RWPE1 (cell line): ENCODE data around the gene STAC2.

Experiments used
- CTCF ChIA-PET: fragments of 350-600 bp; sonication (Branson Sonifier 250); formaldehyde crosslinking; extraction: SDS; loops from one replicate; lab custom pipeline; 2021; lab: Yijun Ruan, JAX
- POLR2A ChIA-PET: fragments of 400-600 bp; formaldehyde crosslinking; extraction: SDS; loops from one replicate; lab custom pipeline; 2020; ENCODE audit warnings: antibody characterized with exemption; ENCODE audit not compliant: low non-redundant PET; lab: Yijun Ruan, JAX
- DNase-seq: peaks from one replicate; pipeline ENCODE4 v3.0.0; 2012; ENCODE audit warnings: low spot score
- H3K27ac ChIP-seq: fragments of 450-650 bp; 2 replicates; pipeline ENCODE4 v1.5.1; 2017
- TF ChIP-seq, protein P1 (sequence below): fragments of 450-650 bp; conservative IDR thresholded peaks from 2 replicates; pipeline ENCODE4 v1.5.1; 2017; ENCODE audit warnings: low read depth, mild to moderate bottlenecking

Gene STAC2, protein sequence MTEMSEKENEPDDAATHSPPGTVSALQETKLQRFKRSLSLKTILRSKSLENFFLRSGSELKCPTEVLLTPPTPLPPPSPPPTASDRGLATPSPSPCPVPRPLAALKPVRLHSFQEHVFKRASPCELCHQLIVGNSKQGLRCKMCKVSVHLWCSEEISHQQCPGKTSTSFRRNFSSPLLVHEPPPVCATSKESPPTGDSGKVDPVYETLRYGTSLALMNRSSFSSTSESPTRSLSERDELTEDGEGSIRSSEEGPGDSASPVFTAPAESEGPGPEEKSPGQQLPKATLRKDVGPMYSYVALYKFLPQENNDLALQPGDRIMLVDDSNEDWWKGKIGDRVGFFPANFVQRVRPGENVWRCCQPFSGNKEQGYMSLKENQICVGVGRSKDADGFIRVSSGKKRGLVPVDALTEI

GRCh38 chr17:39225308-39225958 is at the start of gene STAC2:
STAC2 (minus strand) TSS chr17:39225945; CDS start chr17:39225502, 443 bp downstream.
- no peak for DNase-seq
- no peak within 1 kb of the TSS for H3K27ac ChIP-seq
- ChIA-PET CTCF (interaction anchor here (0.6 to 2.2 kb wide), 3 partner anchors 18 to 233 kb away, joined by 3 to 10 read pairs (median 4); no protein-coding TSS in a partner anchor), POLR2A (no interaction called here)
- TF ChIP-seq, protein P1, sequence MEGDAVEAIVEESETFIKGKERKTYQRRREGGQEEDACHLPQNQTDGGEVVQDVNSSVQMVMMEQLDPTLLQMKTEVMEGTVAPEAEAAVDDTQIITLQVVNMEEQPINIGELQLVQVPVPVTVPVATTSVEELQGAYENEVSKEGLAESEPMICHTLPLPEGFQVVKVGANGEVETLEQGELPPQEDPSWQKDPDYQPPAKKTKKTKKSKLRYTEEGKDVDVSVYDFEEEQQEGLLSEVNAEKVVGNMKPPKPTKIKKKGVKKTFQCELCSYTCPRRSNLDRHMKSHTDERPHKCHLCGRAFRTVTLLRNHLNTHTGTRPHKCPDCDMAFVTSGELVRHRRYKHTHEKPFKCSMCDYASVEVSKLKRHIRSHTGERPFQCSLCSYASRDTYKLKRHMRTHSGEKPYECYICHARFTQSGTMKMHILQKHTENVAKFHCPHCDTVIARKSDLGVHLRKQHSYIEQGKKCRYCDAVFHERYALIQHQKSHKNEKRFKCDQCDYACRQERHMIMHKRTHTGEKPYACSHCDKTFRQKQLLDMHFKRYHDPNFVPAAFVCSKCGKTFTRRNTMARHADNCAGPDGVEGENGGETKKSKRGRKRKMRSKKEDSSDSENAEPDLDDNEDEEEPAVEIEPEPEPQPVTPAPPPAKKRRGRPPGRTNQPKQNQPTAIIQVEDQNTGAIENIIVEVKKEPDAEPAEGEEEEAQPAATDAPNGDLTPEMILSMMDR = no peak

GRCh38 chr17:39271546-39271945 is 45.8 kb upstream of the STAC2 start:
- TF ChIP-seq, protein P1 = no peak
- CTCF ChIA-PET = interaction anchor here (0.7 kb wide), 1 partner anchor 65 kb away, joined by 3 read pairs; no protein-coding TSS in a partner anchor
- POLR2A ChIA-PET = no interaction called here

DNA sequence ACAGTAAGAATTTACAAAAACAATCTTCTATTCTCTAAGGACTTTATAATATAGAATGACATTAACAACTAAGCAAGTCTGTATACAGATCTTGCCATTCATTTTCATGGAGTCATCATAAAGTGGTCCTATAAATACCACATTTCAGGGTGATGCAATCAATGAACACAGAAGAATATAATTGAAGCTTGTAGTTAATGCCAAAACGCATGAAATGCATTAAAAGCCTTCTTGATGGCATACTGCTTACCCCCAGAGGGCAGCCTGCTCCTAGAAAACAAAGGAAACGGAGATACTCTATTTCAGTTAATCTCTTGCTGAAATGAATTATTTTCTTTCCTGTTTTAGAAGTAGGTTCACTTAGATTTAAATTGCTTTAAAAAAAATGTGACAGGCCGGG is 45.2 kb upstream of the STAC2 start:
- TF ChIP-seq, protein P1 = 0 out of 2 replicates have a peak, but pooled peaks have one; percentile 10
- POLR2A ChIA-PET = no interaction called here
- CTCF ChIA-PET = no interaction called here
- H3K27ac ChIP-seq = no peak overlapping the region
- DNase-seq = peak; percentile 20

More at GRCh38 chr17:39271546-39271945, 45.8 kb upstream of the STAC2 start:
- no peak overlapping the region for H3K27ac ChIP-seq
- DNase-seq = no peak

DNA sequence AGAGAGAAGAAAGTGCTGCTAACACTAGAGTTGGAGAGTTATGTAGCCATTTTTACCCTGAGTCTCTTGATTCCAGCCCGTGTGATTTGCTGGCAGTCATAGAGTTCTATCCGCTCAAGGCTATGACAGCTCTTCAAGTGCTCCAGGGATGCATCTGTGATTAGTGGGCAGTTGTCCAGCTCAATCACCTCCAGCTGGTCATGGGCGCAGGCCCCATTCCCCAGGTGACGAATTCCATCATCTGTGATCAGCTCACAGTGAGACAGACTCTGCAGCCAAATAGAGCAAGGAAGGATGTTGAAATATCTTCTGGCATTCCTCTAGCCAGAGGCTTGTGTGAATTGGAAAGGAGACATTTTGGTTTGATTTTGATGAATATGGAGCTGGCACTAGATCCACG is 38.4 kb upstream of the STAC2 start:
- DNase-seq = no peak
- TF ChIP-seq, protein P1 = no peak
- H3K27ac ChIP-seq = no peak overlapping the region
- POLR2A ChIA-PET = no interaction called here
- CTCF ChIA-PET = interaction anchor here (0.7 to 1.0 kb wide), 2 partner anchors 15 to 233 kb away, joined by 3 to 4 read pairs; no protein-coding TSS in a partner anchor

- DNase-seq = no peak
- POLR2A ChIA-PET = no interaction called here
- no peak overlapping the region for H3K27ac ChIP-seq
- CTCF ChIA-PET = no interaction called here
- TF ChIP-seq, protein P1 = no peak
Observed at GRCh38 chr17:39261286-39261685, 35.5 kb upstream of the STAC2 start.

- DNase-seq = no peak
- no peak overlapping the region for H3K27ac ChIP-seq
- ChIA-PET CTCF (interaction anchor here (0.6 to 0.7 kb wide), 2 partner anchors 12 to 209 kb away, joined by 3 to 4 read pairs; no protein-coding TSS in a partner anchor), POLR2A (no interaction called here)
- TF ChIP-seq, protein P1 = no peak
Observed at GRCh38 chr17:39252788-39253460, 27.2 kb upstream of the STAC2 start.
